ENCODE data around the gene OR1K1.
"Not testable (repeated sequence)": the region's sequence is repeated elsewhere in the genome, so short reads cannot be mapped to it uniquely, and the experiment has no call there.

Gene OR1K1

DNA sequence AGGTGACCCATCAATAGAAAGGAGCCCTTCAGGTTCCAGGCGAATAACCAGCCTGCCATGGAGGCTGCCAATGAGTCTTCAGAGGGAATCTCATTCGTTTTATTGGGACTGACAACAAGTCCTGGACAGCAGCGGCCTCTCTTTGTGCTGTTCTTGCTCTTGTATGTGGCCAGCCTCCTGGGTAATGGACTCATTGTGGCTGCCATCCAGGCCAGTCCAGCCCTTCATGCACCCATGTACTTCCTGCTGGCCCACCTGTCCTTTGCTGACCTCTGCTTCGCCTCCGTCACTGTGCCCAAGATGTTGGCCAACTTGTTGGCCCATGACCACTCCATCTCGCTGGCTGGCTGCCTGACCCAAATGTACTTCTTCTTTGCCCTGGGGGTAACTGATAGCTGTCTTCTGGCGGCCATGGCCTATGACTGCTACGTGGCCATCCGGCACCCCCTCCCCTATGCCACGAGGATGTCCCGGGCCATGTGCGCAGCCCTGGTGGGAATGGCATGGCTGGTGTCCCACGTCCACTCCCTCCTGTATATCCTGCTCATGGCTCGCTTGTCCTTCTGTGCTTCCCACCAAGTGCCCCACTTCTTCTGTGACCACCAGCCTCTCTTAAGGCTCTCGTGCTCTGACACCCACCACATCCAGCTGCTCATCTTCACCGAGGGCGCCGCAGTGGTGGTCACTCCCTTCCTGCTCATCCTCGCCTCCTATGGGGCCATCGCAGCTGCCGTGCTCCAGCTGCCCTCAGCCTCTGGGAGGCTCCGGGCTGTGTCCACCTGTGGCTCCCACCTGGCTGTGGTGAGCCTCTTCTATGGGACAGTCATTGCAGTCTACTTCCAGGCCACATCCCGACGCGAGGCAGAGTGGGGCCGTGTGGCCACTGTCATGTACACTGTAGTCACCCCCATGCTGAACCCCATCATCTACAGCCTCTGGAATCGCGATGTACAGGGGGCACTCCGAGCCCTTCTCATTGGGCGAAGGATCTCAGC is at the start of gene OR1K1:
TSS of gene OR1K1 (plus strand) at position 58 of the 995 bp plus-strand sequence. CDS start at position 58, 0 bp downstream.
- no peak for FAIRE-seq

DNA sequence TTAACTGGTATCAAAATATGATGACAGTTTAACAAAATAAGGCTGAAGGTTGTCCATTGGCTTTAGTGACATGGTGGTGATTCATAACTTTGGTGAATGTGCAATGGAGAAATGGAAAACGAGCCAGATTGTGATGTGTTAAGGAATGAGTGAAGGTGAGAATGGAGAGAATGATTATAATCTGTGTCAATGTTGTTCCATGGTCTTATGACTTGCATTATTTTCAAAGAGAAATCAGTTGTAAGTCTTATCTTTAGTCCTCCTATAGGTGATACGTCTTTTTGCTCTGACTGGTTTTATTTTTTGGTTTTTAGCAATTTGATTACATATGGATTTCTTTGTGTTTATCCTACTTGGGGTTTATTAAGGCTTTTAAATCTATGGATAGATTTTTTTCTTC is 45.1 kb upstream of the OR1K1 start:
- no peak for FAIRE-seq

DNA sequence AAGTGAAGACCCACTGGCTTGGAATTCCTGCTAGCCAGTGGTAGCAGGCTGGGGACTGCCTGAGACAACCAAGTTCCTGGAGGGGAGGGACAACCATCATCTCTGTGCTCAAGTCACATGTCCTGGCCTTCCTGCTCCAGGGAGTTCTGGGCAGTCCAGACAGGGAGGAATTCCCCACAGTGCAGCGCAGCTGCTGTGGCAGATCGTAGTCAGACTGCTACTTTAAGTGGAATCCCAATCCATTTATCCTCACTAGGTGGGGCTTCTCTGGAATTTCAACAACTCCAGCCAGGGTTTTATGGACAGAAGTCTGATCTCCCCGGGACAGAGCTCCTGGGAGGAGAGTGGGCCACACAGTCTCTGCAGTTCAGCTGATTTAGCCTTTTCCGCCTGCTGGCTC is 32.1 kb upstream of the OR1K1 start:
- FAIRE-seq: no peak

DNA sequence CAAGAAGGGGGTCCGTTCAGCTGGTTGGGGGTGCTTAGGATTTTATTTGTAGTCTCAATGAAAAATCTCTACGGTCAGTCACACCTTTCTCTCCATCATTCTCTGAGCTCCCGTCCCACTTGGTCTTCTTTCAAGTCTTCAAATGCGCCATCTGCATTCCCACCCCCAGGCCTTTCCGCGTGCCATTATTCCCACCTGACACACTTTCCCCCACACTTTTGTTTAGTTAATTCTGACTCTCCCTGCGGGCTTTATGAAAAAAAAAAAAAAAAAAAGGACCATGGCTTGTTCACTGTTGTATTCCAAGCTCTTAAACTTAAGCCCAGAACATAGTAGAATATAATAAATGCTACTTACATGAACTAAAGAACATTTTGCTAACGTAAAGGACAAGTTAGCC is 22.9 kb upstream of the OR1K1 start:
- no peak for FAIRE-seq

DNA sequence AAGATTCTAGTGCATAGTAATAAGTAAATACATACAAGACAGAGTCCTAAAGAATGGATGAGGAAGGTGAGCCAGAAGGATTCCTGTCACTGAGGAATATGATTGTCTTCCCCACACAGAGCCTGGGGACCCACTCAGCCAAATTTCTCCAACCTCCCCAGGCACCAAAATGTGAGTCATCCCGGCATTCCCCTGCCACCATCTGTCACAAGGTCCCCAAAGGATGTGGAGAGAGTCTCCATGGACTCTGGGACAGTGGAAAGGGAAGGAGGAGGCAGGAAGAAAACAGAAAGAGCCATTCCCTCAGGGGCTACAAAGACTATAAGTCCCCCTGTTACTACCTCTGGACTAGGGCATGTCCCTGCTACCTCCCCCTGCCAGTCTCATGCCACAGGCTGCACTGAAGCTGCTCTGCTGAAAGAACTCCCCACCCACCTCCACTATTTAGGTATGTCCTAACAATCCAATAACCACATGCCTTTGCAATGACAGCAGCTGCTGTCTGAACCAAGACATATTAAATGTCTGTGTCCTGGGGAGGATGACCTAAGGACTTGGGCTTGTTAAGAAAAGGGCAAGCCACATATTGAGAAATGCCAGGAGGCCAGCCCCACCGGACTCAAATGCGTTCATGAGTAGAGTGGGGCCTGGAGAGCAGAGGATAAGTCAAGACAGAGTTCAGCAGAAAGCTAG is 21.8 kb upstream of the OR1K1 start:
- FAIRE-seq: no peak

DNA sequence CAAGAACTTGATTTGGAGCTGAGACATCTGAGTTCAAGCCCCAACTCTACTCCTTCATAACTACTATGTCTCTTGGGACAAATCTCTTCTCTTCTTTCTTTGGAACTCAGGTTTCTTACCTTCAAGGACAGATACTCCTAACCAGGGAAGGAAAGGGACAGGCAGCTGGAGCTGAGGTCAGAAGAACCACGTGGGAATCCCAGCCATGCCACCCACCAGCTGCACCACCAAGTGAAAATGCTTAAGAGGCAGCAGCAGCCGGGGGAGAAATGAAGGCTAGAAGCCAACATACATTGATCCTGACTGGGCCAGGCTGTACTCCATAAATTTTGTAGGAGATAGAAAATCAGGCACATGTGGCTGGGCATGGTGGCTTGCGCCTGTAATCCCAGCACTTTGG is 20.7 kb upstream of the OR1K1 start:
- FAIRE-seq: no peak

- FAIRE-seq: no peak
These were observed 19.9 kb upstream of the OR1K1 start for GRCh38 chr9:122780026-122780425.

GRCh38 chr9:122781671-122782070 is 18.3 kb upstream of the OR1K1 start:
- FAIRE-seq: no peak

- no peak for FAIRE-seq
These were observed 14.7 kb upstream of the OR1K1 start for GRCh38 chr9:122785269-122785668.

GRCh38 chr9:122786338-122786737 is 13.6 kb upstream of the OR1K1 start:
- FAIRE-seq: no peak

DNA sequence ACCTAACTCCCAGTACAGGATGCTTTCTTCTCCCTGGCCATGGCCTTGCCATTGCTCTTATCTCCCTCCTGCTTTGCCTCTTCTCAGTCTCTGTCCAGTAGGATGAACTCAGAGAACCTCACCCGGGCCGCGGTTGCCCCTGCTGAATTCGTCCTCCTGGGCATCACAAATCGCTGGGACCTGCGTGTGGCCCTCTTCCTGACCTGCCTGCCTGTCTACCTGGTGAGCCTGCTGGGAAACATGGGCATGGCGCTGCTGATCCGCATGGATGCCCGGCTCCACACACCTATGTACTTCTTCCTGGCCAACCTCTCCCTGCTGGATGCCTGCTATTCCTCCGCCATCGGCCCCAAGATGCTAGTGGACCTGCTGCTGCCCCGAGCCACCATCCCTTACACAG is 11.1 kb upstream of the OR1K1 start, which contains the start of gene OR5C1:
TSS of gene OR5C1 (plus strand) at position 103 of the 400 bp plus-strand sequence. CDS start at position 103, 0 bp downstream.
- no peak for FAIRE-seq

DNA sequence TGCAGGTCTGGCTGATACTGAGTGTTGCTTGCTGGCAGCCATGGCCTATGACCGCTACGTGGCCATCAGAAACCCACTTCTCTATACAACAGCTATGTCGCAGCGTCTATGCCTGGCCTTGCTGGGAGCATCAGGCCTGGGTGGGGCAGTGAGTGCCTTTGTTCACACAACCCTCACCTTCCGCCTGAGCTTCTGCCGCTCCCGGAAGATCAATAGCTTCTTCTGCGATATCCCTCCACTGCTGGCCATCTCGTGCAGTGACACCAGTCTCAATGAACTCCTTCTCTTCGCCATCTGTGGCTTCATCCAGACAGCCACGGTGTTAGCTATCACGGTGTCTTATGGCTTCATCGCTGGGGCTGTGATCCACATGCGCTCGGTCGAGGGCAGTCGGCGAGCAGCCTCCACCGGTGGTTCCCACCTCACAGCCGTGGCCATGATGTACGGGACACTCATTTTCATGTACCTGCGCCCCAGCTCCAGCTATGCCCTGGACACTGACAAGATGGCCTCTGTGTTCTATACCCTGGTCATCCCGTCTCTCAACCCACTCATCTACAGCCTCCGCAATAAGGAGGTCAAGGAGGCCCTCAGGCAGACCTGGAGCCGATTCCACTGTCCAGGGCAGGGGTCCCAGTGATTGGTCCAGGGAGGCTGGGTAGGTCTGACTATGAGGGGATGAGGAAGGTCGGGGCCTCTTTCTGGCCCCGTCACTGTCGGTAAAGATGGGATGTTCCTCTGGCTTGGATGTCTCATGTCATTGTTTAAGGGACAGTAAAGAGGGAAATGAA is 10.5 kb upstream of the OR1K1 start:
- FAIRE-seq: no peak

DNA sequence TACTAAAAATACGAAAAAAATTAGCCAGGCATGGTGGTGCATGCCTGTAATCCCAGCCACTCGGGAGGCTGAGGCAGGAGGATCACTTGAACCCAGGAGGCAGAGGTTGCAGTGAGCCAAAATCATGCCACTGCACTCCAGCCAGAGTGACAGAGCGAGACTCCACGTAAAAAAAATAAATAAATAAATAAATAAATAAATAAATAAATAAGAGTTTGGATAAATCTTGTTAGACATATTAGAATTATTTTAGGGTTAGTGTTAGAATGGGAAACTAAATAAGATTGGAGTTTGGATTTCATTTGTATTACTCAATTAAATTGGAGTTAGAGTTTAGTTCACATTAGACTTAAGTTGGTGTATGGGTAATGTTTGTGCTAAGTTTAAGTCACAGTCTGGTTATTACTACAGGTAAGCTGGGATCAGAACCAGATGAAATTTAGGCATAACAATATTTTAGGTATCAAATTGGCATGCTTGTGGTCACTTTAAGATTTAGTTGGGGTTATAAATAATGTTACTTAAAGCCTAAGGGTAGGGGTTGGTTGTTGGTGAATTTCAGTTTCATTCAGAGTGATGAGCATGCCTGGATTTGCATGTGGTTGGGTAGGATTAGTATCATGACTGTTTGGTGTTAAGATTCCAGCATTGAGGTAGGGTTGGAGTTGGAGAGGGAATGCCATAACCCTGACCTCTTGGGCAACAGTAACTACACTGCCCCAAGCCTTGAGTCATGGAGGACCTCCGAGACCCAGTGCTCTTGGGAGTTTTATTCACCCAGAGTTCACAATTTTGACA is 7.9 kb upstream of the OR1K1 start:
- no peak for FAIRE-seq

GRCh38 chr9:122797316-122798063 is 2.4 kb upstream of the OR1K1 start:
- FAIRE-seq: no peak

- no peak for FAIRE-seq
These were observed 6.7 kb downstream of the OR1K1 start for GRCh38 chr9:122806661-122807060.

- no peak for FAIRE-seq
These were observed 7.5 kb downstream of the OR1K1 start for GRCh38 chr9:122807271-122807900.

DNA sequence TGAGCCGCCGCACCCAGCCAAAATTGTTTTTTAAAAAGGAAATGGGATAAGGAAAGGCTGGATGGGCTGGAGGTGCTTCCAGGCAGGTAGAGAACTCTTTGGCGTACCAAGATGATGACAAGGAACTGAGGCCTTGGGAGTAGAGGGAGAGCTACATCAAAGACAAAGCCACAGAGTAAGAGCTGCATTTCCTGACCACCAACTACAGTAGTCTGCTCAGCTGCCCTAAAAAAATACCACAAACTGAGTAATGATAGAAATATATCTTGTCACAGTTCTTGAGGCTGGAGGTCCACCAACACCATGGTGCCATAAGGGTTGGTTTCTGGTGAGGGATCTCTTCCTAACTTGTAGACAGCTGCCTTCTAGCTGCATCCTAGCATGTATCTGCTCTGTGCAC is 8.2 kb downstream of the OR1K1 start:
- FAIRE-seq: no peak

DNA sequence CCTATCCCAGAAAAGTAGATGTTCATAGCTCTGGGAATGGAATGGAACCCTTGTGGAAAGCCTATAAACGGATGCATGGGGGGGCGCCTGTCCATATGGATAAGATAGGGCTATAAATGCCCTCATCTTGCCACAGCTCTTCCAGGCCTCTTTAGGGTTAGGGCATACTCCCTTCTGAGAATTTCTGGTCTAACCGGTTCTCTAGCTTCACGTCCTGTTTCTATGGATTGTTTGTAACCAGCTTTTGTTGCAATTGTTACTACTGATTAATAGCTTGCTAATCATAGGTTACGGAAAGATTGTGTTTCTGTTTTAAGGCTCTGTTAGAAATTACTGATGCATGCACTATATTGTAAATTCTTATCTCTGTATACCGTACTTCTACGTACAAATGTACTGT is 9.3 kb downstream of the OR1K1 start:
- not testable (repeated sequence) for FAIRE-seq

DNA sequence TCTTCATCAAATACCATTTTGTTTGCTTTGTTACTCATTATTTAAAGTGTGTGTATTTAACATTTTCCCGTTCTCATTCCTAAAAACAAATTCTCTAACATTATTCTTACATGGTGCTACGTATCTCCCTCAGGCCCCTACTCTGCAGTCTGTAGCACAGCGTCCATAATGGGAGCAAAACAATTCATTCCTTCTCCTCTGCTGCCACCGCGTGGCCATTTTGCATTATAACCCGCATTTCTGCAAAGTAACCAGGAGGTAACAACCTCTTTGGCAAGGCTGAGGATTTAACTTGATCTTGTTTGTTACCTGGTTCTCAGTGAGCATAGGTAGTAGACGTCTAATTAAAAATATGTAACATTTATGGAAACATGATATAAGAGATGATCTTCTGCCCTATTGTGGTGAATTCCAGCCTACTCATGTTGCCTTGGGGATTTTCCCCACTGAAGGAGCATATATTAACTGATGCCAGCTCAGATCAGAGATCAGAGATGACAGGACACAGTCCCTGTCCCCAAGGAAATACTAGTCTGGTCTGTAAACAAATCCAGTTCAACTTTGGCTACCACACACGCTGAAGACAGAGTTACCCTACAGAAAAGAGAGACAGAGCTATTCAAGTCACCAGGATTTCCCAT is 10.5 kb downstream of the OR1K1 start:
- peak; percentile 96 for FAIRE-seq

- FAIRE-seq: no peak
These were observed 12.8 kb downstream of the OR1K1 start for GRCh38 chr9:122812736-122813135.
